GM11168 (cell line): ENCODE measurements around the gene ZNF526.

ENCODE experiments used
- in situ Hi-C: fragments of 300-500 bp; cut with MboI; formaldehyde crosslinking; loops from one replicate; pipeline ENCODE4 v1.12.0; 2022; ENCODE audit warnings: low sequenced_read_pairs; ENCODE audit not compliant: unreplicated experiment

ZNF526 gene

GRCh38 chr19:42274065-42274682, 54.1 kb downstream of the ZNF526 start:
- in situ Hi-C loops, result no loop called here

DNA sequence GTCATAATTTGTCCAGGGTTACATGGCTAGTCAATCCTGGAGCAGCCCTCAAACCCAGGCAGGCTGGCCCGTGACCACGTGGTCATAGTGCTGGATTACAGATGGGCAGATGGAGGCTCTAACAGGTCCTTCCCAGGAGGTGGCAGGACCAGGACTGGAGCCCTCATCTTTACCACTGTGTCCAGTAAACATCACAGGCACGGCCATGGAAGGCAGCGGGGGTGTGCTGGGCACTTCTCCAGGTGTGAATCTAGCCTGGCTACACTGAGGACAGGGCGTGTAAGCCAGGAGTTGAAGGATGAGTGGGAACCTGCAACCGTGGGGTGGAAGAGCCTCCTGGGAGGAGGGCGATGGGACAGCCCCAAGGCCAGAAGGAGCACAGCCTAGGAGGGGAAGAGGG, 55.0 kb downstream of the ZNF526 start:
- in situ Hi-C loops, result no loop called here

GRCh38 chr19:42275517-42275916, 55.4 kb downstream of the ZNF526 start:
- in situ Hi-C loops, result no loop called here

GRCh38 chr19:42276284-42276683, 56.2 kb downstream of the ZNF526 start:
- in situ Hi-C loops, result no loop called here

- in situ Hi-C loops, result no loop called here
These were observed 56.7 kb downstream of the ZNF526 start for GRCh38 chr19:42276821-42277220.
